ENCODE results near the gene TTBK2. TPM values are rescaled to one million over a fixed set of nuclear protein-coding genes. Genes with fewer than 3 reads are reported as not detected.
"Not testable (repeated sequence)": the region's sequence is repeated elsewhere in the genome, so short reads cannot be mapped to it uniquely, and the experiment has no call there.

The TTBK2 gene
- polyA plus RNA-seq (ENCODE audit: insufficient read depth in 1 of 5, insufficient read length in 5 of 5, low replicate concordance in 1 of 5) = 10 to 100 TPM in 4 of 5 donors, 1 to 10 TPM in 1; 9.8 to 15.3 (median 12.7) TPM
- long read RNA-seq, donor 1, partial matches to known transcripts = 13 of 13 reads
- long read RNA-seq, donor 1, other reads (novel, unspliced or antisense) = 0 of 13 reads
- long read RNA-seq, donor 2 = 0 reads
- long read RNA-seq, donor 3 = 0 reads
- long read RNA-seq, donor 4 = 0 reads
- long read RNA-seq, donor 5, partial matches to known transcripts = 5 of 5 reads
- long read RNA-seq, donor 5, other reads (novel, unspliced or antisense) = 0 of 5 reads
- long read RNA-seq, donor 6 = 0 reads
- long read RNA-seq, donor 7, full-length matches to known transcripts = 1 of 1 reads
- long read RNA-seq, donor 7, partial matches to known transcripts = 0 of 1 reads
- long read RNA-seq, donor 7, other reads (novel, unspliced or antisense) = 0 of 1 reads
- long read RNA-seq, donor 8 = 0 reads

GRCh38 chr15:42920519-42921341 is at the start of gene TTBK2:
Gene TTBK2 (minus strand): TSS chr15:42920778. CDS start chr15:42878617, 42,161 bp downstream.
- DNase-seq = peak; percentile 98 to 99

- DNase-seq = no peak
Observed at GRCh38 chr15:42964476-42964875, 43.9 kb upstream of the TTBK2 start.

- no peak for DNase-seq
Observed at GRCh38 chr15:42955518-42955917, 34.9 kb upstream of the TTBK2 start.

GRCh38 chr15:42954291-42954690 is 33.7 kb upstream of the TTBK2 start:
- no peak for DNase-seq

- not testable (repeated sequence) for DNase-seq
Observed at GRCh38 chr15:42948898-42949297, 28.3 kb upstream of the TTBK2 start.

- DNase-seq = no peak
Observed at GRCh38 chr15:42940527-42940926, 19.9 kb upstream of the TTBK2 start.

GRCh38 chr15:42939841-42940240 is 19.3 kb upstream of the TTBK2 start:
- no peak for DNase-seq

- no peak for DNase-seq
Observed at GRCh38 chr15:42937143-42937542, 16.6 kb upstream of the TTBK2 start.

GRCh38 chr15:42933886-42934667 is 13.5 kb upstream of the TTBK2 start:
- DNase-seq = no peak

- no peak for DNase-seq
Observed at GRCh38 chr15:42932833-42933515, 12.4 kb upstream of the TTBK2 start.

- no peak for DNase-seq
Observed at GRCh38 chr15:42931702-42932486, 11.3 kb upstream of the TTBK2 start.

GRCh38 chr15:42929306-42929848 is 8.8 kb upstream of the TTBK2 start:
- no peak for DNase-seq

- no peak for DNase-seq
Observed at GRCh38 chr15:42921342-42921731, 759 bp upstream of the TTBK2 start.

GRCh38 chr15:42919799-42920518 is 619 bp downstream of the TTBK2 start:
- peak; percentile 49 to 55 for DNase-seq

- no peak for DNase-seq
Observed at GRCh38 chr15:42919308-42919707, 1.3 kb downstream of the TTBK2 start.

GRCh38 chr15:42918047-42918446 is 2.5 kb downstream of the TTBK2 start:
- DNase-seq = no peak

- no peak for DNase-seq
Observed at GRCh38 chr15:42915654-42916315, 4.8 kb downstream of the TTBK2 start.

GRCh38 chr15:42914728-42915497 is 5.7 kb downstream of the TTBK2 start:
- no peak for DNase-seq

Data from right lung (tissue), 10 donors.